EH (cell line): ENCODE measurements around the gene NFIX.

Experiments used
- DNase-seq: peaks from one replicate; pipeline ENCODE4 v3.0.0-alpha.2; 2015; ENCODE audit warnings: low read depth

The NFIX gene

DNA sequence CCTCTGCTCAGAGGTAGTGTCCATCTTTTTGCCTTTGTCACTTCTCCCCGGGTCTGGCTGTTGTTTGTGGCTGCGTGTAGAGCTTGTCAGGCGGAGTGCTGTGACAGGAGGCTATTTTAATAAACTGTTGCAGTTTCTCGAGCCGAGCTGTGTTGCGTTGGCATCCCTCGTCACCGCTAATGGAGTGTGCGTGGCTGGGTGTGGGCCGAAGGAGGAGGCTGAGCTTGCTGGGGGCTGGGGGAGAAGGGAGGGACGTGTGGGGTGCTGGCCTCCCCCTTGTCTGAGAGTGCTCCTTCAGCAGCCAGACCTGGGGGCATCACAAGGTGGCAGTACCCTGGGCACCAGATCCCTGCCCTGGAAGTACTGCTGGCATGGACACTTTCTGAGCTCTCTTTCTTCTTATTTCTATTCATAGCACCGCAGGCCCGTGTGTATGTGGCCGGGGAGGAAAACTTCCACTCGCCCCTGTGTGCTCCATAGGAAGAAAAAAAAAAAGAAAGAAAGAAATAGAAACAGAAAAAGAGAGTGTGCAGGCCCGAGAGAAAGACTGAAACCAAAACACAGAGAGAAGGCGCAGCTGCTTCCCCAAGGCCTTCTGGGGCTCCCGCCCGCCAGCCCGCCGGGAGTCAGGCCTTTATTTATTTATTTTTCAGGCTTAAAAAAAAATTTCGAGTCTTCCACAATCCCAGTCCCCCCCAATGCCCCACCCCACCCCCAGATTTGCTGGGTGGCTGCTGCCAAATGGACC is 27.0 kb downstream of the NFIX start:
- DNase-seq, result peak; percentile 65

DNA sequence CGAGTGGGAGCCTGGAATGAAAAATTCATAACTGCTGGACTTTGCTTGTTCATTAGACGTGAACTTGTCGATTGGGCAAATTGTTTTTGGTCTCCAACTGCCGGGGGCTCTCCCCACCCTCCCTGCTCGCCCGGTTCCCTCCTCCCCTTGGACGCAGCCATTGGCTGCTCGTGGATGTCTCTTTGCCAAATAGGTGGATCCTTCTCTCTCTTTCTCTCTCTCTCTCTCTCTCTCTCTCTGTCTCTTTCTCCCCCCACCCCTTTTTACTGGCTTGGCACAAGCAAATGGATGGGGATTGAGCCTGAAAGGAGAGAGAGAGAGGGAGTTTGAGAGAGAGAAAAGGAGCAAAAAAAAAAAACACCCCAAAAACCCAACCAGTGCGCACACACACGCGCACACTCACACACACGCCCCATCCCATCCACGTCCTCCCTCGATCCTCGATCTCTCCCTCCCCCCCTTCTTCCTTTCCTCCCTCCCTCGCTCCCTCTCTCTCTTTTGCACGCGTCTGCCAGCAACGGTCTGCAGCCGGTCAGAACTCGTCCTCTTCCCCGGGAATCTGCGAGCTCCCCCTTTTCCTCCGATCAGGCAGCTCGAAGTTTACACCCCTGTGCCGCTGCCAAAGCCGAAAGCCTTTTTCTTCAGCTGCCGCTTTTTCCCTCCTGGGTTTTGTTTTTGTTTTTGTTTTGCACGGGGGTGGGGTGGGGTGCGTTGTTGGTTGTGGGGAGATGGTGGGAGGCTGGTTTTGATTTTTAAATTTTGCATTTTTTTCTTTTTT is 27.8 kb downstream of the NFIX start:
- peak; percentile 96 for DNase-seq

DNA sequence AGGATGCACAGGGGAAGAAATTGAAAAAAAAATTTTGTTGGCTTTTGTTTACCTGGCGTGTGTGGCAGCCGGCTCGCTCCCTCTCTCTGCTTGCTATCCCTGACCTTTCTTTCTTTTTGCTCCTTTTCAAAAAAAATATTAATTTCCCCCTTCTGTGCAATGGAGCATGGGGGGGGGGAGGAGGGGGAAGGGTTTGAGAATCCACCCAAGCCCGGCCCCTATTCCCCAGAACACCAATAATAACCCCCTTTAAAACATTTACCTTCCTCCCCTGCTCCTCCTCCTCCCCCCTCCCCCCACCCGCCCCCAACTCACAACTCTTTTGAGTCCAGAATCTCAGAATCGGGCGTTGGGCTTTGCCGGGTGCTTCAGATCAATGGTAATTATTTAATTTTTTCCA is 28.4 kb downstream of the NFIX start:
- DNase-seq, result peak; percentile 42

DNA sequence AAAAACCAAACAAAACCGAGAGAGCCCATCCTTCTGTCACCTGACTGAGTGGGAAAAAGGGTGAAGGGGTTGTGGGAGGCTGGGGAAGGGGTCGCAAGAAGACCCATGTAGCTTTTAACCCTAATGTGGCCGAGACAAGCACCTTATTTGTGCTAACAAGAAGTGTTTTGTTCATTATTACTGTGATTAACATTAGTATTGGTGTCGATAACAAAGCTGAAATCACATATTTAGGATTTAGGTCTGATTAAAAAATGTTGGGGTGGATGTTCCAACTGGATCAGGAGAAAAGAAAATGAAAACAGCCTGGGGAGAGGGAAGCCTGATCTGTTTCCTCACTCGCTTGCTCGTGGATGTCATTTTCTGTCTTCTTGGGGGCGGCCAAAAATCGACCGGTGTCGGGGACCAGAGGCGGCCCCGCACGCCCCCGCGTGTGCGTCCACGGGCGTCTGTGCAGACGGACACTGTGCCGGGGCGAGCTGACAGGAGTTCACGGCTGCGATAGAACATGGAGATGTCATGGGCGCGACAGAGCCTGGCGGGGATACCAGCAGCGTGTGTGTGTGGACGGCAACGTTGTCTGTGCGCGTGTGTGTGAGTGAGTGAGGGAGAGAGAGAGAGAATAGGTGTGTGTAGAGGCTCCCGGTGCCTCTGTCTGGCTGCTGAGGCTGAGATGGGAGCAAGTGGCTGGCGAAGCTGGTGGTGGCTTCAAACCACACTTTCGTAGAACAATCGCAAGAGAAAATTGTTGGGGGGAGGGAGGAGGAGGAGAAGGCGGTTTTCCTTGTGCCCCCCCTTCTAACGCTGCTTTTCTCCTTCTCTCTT is 29.1 kb downstream of the NFIX start:
- DNase-seq, result peak; percentile 50

DNA sequence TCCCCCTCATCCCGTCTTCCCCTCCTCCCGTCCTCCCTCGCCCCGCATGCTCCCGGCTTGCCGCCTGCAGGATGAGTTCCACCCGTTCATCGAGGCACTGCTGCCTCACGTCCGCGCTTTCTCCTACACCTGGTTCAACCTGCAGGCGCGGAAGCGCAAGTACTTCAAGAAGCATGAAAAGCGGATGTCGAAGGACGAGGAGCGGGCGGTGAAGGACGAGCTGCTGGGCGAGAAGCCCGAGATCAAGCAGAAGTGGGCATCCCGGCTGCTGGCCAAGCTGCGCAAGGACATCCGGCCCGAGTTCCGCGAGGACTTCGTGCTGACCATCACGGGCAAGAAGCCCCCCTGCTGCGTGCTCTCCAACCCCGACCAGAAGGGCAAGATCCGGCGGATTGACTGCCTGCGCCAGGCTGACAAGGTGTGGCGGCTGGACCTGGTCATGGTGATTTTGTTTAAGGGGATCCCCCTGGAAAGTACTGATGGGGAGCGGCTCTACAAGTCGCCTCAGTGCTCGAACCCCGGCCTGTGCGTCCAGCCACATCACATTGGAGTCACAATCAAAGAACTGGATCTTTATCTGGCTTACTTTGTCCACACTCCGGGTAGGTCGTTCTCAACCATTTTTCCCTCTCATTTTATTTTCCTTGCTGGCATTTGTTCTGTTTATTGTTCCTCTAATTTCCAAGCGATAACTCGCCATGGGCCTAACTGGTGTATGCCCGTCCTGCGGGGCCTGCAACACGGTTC is 29.8 kb downstream of the NFIX start:
- peak; percentile 47 for DNase-seq

DNA sequence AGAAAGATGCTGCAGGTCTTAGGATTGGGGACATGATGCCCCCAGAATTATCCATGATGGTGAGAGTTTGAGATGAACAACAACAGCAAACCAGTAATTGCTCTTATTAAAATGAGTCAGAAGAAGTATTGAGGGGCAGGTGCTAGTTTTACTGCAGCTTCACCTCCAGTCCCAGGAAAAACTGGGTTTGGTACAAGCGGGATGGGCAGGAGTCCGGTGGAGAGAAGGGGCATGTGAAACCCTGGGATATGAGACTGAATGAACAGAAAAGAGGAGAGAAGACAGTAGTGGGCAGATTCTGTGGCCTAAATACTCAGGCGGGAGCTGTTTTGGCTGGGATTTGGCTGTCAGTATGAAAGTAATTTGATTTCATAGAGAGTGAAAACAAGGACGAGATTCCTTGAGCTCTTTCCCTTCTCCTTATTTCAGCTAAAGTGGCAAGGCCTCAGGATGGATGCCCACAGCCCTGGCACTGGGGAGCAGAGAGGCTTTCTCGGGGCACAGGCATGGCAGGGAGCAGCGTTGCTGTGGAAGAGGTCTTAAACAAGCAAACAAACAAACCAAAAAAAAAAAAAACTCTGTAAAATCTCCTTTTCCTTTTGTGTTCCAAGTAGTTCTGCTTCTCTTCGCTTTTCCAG is 30.7 kb downstream of the NFIX start:
- DNase-seq, result no peak

DNA sequence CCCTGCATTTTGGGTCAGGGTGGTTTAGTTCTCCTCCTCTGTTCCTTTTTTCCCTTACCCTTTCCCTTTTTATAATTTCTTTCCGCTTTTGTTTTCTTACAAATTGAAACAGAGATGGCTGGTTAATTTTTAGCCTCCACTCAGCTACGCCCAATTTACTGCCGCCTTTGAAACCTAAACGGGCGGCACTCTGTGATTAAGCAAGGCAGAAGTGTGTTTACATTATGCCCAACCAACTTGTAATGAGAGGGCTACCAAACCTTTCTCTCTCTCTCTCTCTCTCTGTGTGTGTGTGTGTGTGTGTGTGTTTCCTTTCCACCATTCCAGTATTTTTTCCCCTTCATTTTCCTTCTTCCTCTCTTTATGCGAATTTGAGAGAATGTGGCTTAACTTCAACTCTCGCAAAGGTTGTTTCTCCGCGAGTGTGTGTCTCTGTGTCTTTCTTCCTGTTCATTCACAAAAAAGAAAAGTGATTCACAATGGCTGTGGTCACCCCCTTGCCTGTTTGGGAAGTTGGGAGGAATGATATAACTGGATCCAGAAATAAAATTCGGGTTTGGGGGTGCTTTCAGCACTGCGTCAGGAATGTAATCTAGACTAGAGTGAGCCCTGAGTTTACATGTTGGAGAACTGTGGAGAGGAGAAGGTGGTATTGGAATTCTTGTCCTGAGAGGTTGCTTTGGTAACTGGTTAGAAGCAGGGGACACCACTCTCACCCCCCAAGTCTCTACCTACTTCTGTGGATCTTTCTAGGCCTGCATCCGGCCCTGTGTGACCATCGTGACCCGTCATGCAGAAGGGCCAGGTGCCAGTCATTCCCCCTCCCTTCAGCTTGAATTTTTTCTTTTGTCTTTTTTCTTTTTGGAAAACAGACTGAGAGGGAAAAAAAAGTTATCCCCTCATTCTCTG is 31.4 kb downstream of the NFIX start:
- peak; percentile 64 for DNase-seq

DNA sequence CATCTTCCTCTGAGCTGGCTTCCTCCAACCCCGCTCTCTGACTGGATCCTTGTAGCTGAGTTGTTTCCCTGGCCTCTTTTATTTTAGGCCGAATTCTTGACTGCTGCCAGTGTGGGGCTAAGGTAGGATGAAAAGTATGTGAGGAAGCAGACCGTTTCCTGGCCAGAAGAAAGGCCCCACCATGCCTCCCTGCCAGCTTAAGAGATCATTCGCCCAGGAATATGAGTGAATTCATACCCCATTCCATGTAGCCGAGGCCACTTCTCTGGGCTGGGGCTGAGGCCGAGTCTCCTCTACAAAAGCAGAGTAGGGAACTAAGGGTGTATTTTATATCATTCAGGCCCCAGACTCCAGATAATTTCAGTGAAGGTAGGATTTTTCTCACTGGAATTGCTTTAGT is 32.3 kb downstream of the NFIX start:
- no peak for DNase-seq

DNA sequence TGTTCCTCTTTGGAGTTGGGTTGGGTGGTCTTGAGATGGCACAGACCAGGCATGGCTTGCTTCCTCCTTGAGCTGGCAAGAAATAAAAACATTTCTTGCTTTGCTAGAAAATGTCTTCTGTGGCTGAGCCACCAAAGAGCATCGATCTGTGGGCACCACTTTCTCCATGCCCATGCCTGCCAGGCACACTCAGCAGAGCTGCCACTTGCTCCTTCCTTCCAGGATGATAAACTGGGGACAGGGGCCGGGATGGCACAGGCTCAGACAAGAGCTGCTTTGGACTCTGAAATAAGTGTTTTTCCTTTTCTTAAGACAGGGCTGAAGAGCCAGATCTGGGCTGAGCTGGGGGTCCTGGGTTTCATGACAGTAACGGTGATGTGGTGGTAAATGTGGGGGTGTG is 32.8 kb downstream of the NFIX start:
- no peak for DNase-seq

DNA sequence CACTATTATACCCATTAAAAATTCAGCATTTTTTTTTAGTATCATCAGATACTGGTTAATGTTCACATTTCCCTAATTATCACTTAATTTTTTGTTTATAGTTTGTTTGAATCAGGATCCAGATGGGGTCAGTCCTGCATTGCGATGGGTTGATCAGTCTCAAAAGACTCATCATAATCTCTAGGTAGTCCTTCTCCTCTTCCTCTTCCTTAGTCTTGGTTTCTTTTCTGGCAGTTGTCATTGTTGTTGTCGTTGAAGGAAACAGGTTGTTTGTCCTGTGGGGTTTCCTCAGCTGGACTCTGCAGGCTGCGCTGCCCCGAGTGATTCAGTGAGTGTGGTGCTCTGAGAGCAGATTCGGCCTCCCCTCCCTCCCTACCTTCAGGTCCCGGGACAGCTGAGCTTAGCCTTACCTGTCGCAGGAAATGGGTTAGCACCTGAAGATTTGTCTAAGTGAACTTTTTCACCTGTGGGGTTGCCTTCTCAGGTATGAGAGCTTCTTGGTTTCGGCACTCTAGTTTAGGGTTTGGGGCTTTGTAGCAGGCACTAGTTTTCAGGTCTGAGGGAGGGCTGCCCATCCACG is 34.1 kb downstream of the NFIX start:
- no peak for DNase-seq

DNA sequence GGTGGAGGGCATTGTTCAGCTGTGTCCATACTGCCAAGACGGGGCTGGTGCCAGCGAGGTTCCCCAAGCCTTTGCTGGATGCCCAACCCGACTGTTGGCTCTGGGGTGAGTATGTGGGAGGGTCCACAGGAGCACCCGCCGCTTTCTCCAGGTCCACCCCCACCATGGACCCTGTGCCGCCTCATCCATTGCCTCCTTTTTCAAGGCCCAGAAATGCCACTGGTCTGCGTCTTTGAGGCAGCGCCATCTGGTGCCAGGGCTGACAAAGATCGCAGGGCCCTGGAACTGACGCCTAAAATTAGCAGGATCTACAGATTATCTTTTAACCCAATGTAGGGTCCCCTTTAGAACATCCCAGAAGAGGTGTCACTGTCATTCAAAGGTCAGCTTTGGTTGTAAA is 34.6 kb downstream of the NFIX start:
- DNase-seq, result peak; percentile 24

DNA sequence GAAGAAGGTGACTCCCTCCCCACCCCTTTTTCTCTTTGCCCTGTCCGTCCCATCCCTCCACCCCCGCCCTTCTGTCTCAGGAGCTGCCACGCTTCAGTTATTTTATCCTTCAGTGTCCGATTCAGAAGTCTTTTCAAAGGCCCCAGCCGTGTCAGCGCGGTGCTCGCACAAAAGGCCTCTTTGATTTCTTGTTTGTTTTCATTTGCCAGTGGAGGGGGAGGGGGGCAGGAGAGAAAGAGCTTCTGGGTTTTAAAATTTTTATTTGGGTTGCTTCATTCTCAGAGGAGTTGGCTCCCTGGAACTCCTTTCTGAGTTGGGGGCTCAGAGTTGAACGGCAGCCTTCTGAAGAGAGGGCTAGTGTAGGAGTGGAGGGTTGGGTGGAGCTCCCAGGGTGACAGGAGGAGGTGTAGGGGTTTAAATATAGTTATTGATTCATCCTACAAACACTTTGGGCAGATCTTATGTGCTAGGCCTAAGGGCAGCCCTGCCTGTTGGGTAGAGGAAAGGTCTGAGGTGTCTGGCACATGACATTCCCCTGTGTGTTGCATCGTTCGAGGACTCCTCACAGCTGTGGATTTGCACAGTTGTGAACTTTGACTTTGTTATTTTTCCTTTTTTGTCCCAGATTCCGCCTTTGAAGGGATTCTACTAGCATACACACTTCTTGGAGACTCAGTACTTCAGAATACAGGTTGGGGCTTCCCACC is 36.8 kb downstream of the NFIX start:
- peak; percentile 70 for DNase-seq

DNA sequence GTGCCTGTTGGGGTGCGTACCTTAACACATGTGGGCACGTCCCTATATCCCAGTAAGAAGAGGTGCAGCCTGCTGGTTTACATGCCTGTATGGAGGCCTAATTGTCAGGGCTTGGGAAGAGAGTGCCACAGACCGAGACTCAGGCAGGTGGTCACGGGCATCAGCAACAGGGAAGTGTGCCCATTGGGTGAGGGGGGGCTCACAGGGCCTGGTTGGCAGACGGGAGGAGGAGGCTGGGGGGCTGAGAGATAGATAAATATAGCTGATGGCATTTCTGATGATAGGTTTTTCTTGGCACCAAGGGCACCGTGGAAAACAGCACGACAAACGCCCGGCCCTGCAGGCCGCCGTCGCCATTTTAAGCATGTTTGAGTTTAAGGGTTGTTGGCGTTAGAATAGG is 37.6 kb downstream of the NFIX start:
- no peak for DNase-seq

DNA sequence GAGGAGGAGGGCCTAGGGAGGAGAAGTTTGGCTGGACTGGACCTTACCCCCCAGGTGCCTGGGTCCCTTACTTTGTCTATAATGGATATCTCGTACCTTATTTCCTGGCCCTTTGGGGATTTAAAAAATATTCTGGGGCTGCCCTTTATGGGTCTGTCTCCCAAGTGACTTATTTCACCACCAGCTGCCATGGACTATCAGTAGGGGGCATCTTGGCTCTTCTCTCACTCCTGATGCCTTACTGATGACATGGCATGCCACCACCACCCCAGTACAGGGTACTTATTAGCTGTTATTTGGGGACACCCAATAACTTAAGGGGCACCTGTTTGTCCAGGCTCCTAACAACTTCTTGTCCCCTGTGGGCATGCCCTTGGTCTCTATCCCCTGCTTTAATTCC is 38.0 kb downstream of the NFIX start:
- DNase-seq, result peak; percentile 62

DNA sequence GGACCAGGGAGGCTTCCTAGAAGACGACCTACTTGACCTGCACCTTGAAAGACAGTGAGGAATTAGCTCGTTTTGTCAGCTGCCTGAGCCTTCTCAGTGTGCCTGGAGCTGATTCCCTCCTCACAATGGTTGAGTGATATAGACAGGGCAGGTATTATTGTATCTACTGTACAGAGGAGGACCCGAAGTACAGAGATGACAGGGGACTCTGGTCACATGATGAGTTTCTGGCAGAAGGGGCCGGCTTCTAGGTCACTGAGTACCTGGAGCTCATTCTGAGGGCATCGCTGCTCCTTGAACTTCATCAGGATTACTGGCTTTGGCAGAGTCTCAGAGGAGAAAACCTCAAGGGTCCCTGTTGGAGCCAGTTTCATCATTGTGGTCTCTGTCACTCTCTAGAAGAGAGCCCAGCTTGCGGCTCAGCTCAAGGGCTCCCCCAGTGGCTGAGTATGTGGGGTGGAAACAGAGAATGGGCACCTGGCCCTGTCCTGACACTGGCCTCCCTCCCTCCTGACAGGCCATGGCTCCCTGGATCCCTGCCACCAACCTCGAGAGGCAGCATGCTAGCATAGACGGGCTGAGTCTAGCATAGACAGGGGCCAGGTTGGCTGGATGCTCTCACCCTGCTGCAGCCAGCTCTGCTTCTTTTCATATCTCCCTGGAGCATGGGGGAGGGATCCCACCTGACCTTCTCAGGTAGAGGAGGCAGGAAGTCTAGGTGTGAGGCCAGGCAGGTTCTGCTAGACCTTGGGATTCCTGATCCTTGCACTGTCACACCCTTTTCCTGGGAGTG is 38.7 kb downstream of the NFIX start:
- peak; percentile 65 for DNase-seq

DNA sequence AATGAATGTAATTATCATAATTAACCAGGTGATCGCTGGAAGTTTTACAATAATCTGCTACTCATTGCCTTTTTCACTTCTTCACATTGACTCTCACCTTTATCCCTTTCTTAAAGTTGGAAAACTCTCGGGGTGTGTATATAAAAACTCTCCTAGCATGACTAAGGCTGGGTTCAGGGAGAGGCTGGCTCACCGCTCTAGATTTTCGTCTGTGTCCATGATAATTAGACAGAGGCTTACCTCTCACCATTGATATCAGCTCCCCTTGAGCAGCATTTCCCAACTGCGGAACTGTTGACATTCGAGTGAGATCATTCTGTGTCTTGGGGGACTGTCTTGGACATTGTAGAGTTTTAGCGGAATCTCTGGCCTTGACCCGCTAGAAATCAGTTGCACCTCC is 39.4 kb downstream of the NFIX start:
- no peak for DNase-seq

DNA sequence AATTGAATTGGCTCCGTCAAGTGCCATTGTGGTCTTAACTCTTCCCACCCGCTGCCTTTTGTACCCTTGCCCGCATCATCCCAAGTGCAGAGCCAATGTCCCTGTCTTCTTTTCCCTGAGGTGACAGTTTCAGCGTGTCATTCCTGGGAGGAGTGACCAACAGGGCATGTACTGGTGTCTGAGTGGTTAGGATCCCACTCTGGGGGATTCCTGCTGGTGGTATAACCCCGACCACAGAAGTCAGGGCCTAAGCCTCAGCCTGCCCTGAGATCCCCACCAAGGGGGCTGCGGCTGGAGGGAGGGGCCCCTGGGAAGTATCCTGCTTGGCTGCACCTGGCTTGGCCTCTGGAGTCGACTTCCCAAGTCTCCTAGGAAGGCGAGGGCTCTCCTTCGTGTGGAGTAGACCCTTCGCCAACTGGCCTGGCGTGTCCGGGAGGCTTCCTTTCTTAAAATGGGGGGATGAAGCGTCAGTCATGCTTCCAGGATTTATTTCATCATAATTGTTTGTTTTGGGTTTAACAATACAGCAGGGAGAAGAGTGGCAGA is 40.6 kb downstream of the NFIX start:
- DNase-seq, result no peak

DNA sequence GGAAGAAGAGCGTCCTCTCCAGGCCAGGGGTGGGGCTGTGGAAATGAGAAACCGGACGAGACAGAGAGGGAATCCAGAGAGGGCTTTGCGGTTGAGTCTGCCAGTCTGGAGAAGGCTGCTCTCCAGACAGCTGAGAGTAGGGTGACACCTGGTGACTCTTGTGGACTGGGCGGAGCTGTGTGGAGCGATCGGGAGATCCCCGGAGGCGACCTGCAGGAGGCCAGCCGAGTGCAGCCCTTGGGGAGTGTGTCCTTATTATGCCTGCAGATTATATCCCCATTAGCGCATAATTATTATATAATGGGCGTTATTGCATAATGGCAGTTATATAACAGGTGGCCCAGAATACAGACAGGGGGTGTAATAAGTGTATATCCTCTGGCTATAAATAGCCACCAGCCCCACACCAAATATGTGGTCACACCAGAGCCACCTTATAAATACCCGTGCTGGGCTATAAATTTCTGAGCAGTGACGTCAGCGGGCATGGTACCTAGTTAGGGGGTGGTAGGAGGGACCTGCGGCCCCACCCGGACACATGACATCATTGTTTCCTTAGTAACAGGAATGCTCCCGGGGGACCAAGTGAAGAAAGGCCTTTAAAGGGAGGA is 41.2 kb downstream of the NFIX start:
- DNase-seq, result peak; percentile 86
